ENCODE data around the gene SMPDL3A. TPM values are rescaled to one million over a fixed set of nuclear protein-coding genes. Genes with fewer than 3 reads are reported as not detected.
A peak's percentile ranks its signal among the peaks of the same experiment; 100 is the strongest.

Gene SMPDL3A
- total and polyA plus RNA-seq, 2 of the 13 experiments (the other 11 are each of a cell fraction or from before 2014, with no cell fraction given) = 7.8 to 17.3 TPM

- TF ChIP-seq ZNF318 (CRISPR knock-in tag; IDR thresholded peaks at IDR 0.05) (peak; percentile 82), KMT2B (CRISPR knock-in tag; IDR thresholded peaks at IDR 0.05) (peak; percentile 82), ZHX2 (IDR thresholded peaks at IDR 0.05; ENCODE audit: low read depth) (peak; percentile 74; the same call in 1 of the 2 replicates), ZHX2 (CRISPR knock-in tag; IDR thresholded peaks at IDR 0.05; ENCODE audit: borderline replicate concordance) (peak; percentile 84; the same call in 1 of the 2 replicates), RORA (CRISPR knock-in tag; IDR thresholded peaks at IDR 0.05) (no peak), ZNF124 (CRISPR knock-in tag; IDR thresholded peaks at IDR 0.05) (peak; percentile 96), ZNF562 (CRISPR knock-in tag; IDR thresholded peaks at IDR 0.05; ENCODE audit: borderline replicate concordance) (no peak), USF2 (IDR thresholded peaks at IDR 0.05; ENCODE audit: low read depth, low read length) (peak; percentile 20; the same call in 1 of the 2 replicates), USF2 (CRISPR knock-in tag; IDR thresholded peaks at IDR 0.05; ENCODE audit: borderline replicate concordance) (peak; percentile 68; the same call in 1 of the 2 replicates)
Observed at GRCh38 chr6:122789182-122790027, at the start of gene SMPDL3A (continued).
